Measurements from ENCODE around the gene POLRMT. TPM values are rescaled to one million over a fixed set of nuclear protein-coding genes. Genes with fewer than 3 reads are reported as not detected.
"Not testable (repeated sequence)": the region's sequence is repeated elsewhere in the genome, so short reads cannot be mapped to it uniquely, and the experiment has no call there.

Gene POLRMT
- total RNA-seq, 4 donors from 2014 or later: 17.3 to 33.8 (median 30.1) TPM

DNA sequence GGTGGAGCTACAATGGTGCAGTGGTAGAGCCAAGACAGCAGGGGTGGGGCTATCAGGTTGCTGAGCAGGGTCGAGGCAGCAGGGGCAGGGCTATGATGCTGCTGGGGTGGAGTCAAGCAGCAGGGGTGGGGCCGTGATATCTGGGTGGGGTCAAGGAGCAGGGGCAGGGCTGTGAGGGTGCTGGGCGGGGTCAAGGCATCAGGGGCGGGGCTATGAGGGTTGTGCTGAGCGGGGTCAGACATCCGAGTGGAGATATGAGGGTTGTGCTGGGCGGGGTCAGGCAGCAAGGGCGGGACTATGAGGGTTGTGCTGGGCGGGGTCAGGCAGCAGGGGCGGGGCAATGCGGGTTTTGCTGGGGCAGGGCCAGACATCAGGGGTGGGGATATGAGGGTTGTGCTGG is 29.0 kb downstream of the POLRMT start:
- ATAC-seq (ENCODE audit: low FRiP score): no peak
- TF ChIP-seq, protein P1, sequence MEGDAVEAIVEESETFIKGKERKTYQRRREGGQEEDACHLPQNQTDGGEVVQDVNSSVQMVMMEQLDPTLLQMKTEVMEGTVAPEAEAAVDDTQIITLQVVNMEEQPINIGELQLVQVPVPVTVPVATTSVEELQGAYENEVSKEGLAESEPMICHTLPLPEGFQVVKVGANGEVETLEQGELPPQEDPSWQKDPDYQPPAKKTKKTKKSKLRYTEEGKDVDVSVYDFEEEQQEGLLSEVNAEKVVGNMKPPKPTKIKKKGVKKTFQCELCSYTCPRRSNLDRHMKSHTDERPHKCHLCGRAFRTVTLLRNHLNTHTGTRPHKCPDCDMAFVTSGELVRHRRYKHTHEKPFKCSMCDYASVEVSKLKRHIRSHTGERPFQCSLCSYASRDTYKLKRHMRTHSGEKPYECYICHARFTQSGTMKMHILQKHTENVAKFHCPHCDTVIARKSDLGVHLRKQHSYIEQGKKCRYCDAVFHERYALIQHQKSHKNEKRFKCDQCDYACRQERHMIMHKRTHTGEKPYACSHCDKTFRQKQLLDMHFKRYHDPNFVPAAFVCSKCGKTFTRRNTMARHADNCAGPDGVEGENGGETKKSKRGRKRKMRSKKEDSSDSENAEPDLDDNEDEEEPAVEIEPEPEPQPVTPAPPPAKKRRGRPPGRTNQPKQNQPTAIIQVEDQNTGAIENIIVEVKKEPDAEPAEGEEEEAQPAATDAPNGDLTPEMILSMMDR (IDR thresholded peaks at IDR 0.05): no peak

DNA sequence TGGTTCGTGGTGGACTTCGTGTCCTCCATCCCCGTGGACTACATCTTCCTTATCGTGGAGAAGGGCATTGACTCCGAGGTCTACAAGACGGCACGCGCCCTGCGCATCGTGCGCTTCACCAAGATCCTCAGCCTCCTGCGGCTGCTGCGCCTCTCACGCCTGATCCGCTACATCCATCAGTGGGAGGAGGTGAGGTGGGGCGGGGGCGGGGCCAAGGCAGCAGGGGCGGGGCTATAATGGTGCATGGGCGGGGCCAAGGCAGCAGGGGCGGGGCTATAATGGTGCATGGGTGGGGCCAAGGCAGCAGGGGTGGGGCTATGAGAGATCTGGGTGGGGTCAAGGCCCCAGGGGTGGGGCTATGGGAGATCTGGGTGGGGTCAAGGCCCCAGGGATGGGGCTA is 29.6 kb downstream of the POLRMT start:
- ATAC-seq (ENCODE audit: low FRiP score); DNase-seq (ENCODE audit: low spot score): not testable (repeated sequence)

More for the DNA sequence above, 29.0 kb downstream of the POLRMT start:
- no peak for DNase-seq (ENCODE audit: low spot score)

DNA sequence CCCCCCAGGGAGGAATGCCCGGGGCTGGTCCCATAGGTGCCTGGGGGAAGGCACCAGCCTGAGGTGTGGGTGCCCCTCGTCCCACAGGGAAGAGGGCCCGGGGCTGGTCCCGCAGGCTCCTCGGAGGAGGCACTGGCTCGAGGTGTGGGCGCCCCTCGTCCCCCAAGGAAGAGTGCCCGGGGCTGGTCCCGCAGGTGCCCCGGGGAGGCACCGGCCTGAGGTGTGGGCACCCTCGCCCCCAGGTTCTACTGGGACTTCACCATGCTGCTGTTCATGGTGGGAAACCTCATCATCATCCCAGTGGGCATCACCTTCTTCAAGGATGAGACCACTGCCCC is 30.1 kb downstream of the POLRMT start:
- DNase-seq (ENCODE audit: low spot score); ATAC-seq (ENCODE audit: low FRiP score): not testable (repeated sequence)

DNA sequence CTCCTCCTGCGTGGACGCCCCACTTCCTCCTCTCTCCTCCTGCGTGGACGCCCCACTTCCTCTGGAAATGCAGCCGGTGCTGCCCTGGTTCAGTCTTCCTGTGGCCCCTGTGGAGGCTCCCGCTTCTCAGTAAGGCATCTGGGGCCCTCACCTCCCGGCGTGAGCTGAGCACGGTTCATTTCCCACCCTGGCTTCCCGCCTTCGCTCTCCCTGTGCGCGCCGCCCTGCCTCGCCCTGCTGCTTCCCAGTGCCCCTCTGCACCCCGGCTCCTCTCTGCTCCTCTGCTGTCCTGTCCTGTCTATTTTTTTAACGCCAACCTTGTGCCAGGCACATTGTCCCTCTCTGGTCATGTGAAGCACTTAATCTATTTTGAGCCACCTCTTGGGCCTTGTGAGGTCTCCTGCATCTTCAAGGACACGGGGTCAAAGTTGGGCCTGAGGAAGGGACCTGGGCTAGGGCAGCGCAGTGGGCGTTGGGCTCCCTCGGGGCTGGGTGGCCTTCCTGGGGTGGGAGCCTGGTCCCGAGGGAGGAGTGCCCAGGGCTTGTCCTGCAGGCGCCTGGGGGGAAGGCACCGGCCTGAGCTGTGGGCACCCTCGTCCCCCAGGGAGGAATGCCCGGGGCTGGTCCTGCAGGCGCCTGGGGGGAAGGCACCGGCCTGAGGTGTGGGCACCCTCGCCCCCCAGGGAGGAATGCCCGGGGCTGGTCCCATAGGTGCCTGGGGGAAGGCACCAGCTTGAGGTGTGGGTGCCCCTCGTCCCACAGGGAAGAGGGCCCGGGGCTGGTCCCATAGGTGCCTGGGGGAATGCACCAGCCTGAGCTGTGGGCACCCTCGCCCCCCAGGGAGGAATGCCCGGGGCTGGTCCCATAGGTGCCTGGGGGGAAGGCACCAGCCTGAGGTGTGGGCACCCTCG is 30.7 kb downstream of the POLRMT start:
- ATAC-seq (ENCODE audit: low FRiP score): no peak
- TF ChIP-seq, protein P1 (IDR thresholded peaks at IDR 0.05): no peak
- DNase-seq (ENCODE audit: low spot score): no peak

DNA sequence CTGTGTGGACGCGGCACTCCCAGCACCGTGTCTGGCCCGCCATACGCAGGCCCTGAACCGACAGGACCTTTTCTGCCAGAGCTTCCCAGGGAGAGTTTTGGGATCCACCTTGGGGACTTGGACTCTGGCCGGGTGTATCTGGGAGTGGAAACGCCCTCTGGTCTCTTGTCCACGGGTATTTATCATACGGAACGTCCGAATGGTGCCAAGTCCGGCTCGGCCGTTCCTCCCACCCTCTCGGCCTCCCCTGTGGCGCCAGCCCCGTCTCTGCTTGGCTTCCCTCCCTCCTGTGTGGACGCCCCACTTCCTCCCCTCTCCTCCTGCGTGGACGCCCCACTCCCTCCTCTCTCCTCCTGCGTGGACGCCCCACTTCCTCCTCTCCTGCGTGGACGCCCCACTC is 31.5 kb downstream of the POLRMT start:
- TF ChIP-seq, protein P1 (IDR thresholded peaks at IDR 0.05): no peak
- DNase-seq (ENCODE audit: low spot score): no peak
- ATAC-seq (ENCODE audit: low FRiP score): no peak

DNA sequence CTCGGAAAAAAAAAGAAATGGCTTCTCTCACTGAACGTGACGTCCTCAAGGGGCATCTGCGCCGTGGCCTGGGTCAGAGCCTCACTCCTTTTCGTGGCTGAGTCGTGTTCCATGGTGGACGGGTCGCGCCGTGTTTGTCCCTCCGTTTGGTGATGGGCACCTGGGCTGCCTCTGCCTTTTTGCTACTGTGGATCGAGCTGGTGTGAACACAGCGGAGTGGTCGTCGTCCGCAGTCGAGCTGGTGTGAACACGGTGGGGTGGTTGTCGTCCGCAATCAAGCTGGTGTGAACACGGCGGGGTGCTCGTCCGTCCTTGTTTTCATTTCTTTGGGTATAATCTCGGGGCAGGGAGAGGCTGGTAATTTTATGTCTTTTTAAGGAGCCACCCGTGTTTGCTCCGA is 32.0 kb downstream of the POLRMT start:
- no peak for ATAC-seq (ENCODE audit: low FRiP score)
- DNase-seq (ENCODE audit: low spot score): no peak
- TF ChIP-seq, protein P1 (IDR thresholded peaks at IDR 0.05): no peak

DNA sequence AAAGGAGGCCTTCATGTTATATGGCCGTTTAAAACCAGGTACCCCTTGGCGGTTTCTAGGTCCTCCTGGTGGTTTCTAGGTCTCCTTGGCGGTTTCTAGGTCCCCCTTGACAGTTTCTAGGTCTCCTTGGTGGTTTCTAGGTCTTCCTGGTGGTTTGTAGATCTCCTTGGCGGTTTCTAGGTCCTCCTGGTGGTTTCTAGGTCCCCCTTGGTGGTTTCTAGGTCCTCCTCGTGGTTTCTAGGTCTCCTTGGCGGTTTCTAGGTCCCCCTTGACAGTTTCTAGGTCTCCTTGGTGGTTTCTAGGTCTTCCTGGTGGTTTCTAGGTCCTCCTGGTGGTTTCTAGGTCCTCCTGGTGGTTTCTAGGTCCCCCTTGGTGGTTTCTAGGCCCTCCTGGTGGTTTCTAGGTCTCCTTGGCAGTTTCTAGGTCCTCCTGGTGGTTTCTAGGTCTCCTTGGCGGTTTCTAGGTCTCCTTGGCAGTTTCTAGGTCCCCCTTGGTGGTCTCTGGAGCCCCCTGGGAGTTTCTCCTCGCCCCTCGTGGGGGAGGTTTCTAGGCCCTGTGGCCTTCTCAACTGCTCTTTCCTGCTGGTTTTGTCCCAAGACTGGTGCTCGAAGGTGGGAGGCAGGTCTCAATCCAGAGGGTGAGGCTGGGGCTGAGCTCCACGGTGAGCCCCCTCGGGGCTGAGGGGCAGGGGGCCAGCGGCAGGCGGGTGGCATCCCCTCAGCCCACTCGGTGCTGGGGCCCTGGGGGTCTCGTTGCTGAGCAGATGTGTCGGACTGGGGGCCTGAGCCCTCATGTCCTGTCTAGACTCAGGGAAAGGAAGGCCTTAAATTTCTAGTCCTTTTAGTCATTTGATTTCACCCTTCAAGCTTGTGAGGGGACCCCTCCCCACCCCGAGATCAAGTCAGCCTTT is 35.7 kb downstream of the POLRMT start:
- TF ChIP-seq, protein P1 (IDR thresholded peaks at IDR 0.05): no peak
- no peak for ATAC-seq (ENCODE audit: low FRiP score)

More for the DNA sequence above, 35.7 kb downstream of the POLRMT start:
- DNase-seq (ENCODE audit: low spot score): no peak

Data from omental fat pad (tissue), 4 donors.